GM19193 (cell line): ENCODE data around the gene TBX18.

Experiments
- POLR2A ChIP-seq: IDR thresholded peaks from 4 replicates; pipeline ENCODE4 v1.6.1; 2011; ENCODE audit not compliant: insufficient read depth, insufficient read length; ENCODE audit errors: extremely low read depth

The TBX18 gene

DNA sequence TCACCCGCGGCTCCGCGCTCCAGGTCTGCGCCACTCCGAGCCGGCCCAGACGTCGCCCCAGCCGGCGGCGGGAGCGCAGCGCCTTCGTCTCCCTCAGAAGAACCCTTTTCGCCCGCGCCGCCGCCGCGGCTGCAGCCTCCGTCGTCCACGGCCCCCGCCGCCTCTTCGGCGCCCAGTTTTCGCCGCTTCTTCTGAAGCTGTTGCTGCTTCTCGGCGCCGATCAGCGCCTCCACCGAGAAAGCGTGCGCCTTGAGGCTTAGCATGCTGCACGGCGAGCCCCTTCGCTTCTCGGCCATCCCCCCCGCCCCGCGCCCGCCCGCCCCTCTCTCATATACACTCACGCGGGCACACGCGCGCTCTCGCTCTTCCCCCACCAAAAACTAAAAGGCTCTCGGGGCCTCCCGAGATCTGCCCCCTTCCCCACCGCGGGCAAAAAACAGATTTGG is 489 bp downstream of the TBX18 start:
- TF ChIP-seq POLR2A = no peak

- no peak for TF ChIP-seq POLR2A
These were observed 1.2 kb downstream of the TBX18 start for GRCh38 chr6:84763003-84763885.

- no peak for TF ChIP-seq POLR2A
These were observed 2.0 kb downstream of the TBX18 start for GRCh38 chr6:84762220-84763002.

DNA sequence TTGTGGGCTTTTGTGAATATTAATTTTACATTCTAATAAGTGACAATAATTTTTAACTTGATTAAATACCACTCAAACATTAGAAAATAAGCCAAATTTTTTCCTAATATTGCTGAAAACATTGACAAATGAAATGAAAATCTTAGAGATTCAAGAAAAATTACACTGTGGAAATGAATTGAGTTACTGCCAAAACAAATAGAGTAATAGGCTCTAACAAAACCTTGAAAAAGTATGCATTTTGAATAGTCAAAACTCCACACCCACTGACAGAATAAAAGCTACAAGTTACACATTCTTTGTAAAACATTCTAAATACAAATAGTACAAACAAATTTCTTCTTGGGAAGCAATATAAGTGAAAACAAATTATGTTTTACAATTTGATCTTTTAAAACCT is 5.9 kb downstream of the TBX18 start:
- no peak for TF ChIP-seq POLR2A

- no peak for TF ChIP-seq POLR2A
These were observed 7.5 kb downstream of the TBX18 start for GRCh38 chr6:84756877-84757276.

DNA sequence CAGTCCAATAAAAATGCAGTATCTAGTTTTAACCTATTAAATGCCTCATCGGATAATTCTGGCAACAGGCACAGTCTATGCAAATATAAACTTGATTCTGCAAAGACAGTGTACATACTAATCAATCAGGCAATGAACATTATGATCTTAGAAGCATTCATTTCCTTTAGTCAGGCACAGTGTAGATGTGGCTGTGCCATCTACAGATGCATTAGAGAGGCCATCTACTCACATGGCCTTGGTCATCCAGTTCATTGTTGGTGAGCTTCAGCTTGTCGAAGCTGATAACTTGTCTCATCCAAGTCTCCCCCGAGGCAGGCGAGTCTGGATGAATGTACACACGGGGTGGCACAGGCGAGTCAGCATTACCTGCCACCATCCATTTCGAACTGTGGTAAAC is 7.9 kb downstream of the TBX18 start:
- no peak for TF ChIP-seq POLR2A

- no peak for TF ChIP-seq POLR2A
These were observed 11.2 kb downstream of the TBX18 start for GRCh38 chr6:84753173-84753572.

DNA sequence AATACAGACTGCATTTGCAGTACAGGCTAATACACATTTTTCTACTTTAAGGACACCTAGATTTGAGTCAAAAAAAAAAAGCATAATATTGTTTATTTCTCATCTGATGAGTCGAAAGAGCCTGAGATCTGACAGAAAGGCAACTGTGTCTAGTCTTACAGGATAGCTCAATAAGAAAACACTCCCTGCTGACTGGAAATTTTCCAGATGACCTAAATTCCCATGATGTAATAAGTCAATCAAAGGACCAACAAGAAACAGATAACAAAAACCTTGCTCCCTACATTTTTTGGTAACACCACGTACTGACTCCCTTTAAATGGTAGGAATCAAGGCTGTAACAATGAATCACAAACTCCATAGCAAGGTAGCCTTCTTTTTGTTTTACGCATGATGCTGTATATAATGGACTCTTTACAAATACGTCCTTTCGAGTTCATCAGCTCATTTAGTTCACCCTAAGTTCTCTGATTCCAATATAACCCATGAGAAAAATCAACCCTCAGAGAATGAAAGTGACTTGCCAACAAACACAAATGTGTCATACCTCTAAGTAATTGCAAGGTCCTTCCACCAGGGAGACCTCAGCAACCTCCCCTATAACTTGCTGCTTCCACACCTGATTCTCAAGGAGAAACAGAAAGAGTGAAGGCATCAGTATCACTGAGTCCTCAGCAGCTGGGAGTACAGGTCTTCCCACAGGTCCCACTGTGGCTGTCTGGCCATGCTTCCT is 12.1 kb downstream of the TBX18 start:
- no peak for TF ChIP-seq POLR2A

DNA sequence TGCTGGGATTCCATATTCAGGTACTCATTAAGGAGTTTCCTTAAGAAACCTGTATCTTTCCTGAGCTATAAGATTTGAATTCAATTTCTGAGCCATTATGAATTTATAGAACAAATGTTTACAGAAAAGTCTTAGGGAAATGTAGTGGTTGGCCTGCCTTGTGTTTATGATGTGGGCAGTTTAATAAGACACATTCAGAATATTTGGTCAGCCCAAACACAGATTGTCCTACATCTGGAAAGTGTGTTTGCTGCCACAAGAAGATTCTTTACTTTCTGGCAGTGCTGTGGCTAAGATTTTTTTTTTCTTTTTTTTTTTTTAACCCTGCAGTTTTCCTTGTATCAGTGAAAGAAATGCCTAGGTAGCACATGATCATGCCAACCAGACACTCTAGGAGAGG is 15.2 kb downstream of the TBX18 start:
- no peak for TF ChIP-seq POLR2A

- TF ChIP-seq POLR2A = no peak
These were observed 16.0 kb downstream of the TBX18 start for GRCh38 chr6:84748376-84748775.

GRCh38 chr6:84743616-84744015 is 20.8 kb downstream of the TBX18 start:
- no peak for TF ChIP-seq POLR2A

DNA sequence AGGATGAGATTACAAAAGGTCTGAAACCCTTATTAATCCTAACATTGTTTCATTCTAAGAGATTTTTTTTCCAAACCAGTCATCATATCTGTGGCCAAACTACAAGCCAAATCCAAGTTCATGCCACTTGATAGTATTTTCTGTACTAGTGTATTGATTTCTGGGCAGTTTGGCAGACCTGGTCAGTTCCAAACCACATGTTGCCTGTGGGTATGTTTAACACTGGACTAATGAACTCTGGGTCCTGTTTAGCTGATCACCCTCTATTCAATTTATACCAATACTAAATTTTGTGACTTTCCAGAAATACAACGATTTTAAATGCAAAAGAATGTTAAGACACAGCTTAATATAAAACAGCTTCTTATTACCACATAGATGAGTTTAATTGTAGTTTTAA is 24.0 kb downstream of the TBX18 start:
- TF ChIP-seq POLR2A = no peak

- no peak for TF ChIP-seq POLR2A
These were observed 24.6 kb downstream of the TBX18 start for GRCh38 chr6:84739866-84740208.

DNA sequence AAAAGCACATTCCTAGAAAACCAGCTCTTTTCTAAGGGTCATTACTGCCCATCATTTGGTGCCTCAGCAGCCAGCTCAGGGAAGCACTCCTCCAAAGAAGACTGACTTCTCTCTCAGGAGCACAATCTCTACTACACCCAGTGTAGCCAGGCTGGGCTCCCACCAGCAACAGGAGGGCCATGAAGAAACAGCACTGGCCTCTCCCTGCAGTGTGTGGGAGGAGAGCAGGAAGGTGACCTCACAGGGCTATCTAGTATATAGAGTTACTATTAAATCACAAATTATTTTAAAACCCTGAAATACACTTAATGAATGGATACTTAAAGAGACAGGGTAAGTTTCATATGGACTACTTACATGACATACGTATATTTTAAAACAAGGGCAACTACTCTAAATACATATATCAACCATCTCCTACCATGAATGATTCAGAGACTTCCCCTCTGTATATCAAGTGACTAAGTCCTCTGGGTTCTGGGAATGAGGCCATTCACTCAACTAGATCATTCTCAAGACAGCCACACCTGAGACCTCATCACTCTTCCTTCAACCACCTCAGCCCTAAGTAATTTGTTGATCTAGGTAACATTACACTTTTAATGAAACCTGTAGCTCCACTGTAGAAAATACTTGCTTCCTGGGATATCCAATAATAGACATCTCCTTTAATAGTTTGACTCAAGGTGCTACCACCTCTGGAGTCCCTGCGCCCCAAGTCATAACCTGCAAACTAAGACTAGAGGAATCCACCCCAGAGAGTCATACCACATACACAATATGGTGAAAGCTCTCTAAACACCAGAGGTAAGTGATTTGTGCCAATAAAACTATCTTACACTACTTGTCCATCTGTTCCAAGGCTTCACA is 25.2 kb downstream of the TBX18 start:
- no peak for TF ChIP-seq POLR2A
